ENCODE measurements around the gene TRIM24.
"Not testable (repeated sequence)": the region's sequence is repeated elsewhere in the genome, so short reads cannot be mapped to it uniquely, and the experiment has no call there.

TRIM24 gene

GRCh38 chr7:138460176-138460648 is at the start of gene TRIM24:
Gene TRIM24 (plus strand): TSS chr7:138460259. CDS start chr7:138460549, 290 bp downstream.
- DNase-seq (ENCODE audit: low read depth) = no peak

- not testable (repeated sequence) for DNase-seq (ENCODE audit: low read depth)
These were observed 48.0 kb upstream of the TRIM24 start for GRCh38 chr7:138412077-138412476.

GRCh38 chr7:138412921-138413320 is 47.1 kb upstream of the TRIM24 start:
- DNase-seq (ENCODE audit: low read depth) = not testable (repeated sequence)

- no peak for DNase-seq (ENCODE audit: low read depth)
These were observed 42.9 kb upstream of the TRIM24 start for GRCh38 chr7:138417078-138417700.

GRCh38 chr7:138417764-138418163 is 42.3 kb upstream of the TRIM24 start:
- no peak for DNase-seq (ENCODE audit: low read depth)

- not testable (repeated sequence) for DNase-seq (ENCODE audit: low read depth)
These were observed 41.7 kb upstream of the TRIM24 start for GRCh38 chr7:138418403-138418802.

GRCh38 chr7:138425026-138425425 is 35.0 kb upstream of the TRIM24 start:
- DNase-seq (ENCODE audit: low read depth) = no peak

GRCh38 chr7:138429577-138430250 is 30.3 kb upstream of the TRIM24 start:
- DNase-seq (ENCODE audit: low read depth) = no peak

- no peak for DNase-seq (ENCODE audit: low read depth)
These were observed 28.5 kb upstream of the TRIM24 start for GRCh38 chr7:138431517-138431916.

- DNase-seq (ENCODE audit: low read depth) = no peak
These were observed 26.2 kb upstream of the TRIM24 start for GRCh38 chr7:138433583-138434443.

GRCh38 chr7:138434597-138435019 is 25.5 kb upstream of the TRIM24 start:
- DNase-seq (ENCODE audit: low read depth) = no peak

GRCh38 chr7:138435231-138435919 is 24.7 kb upstream of the TRIM24 start:
- DNase-seq (ENCODE audit: low read depth) = no peak

GRCh38 chr7:138436388-138436787 is 23.7 kb upstream of the TRIM24 start:
- no peak for DNase-seq (ENCODE audit: low read depth)

- no peak for DNase-seq (ENCODE audit: low read depth)
These were observed 19.6 kb upstream of the TRIM24 start for GRCh38 chr7:138440460-138440859.

GRCh38 chr7:138442822-138443221 is 17.2 kb upstream of the TRIM24 start:
- DNase-seq (ENCODE audit: low read depth) = no peak

- peak; percentile 23 for DNase-seq (ENCODE audit: low read depth)
These were observed 10.5 kb upstream of the TRIM24 start for GRCh38 chr7:138449580-138449979.

- DNase-seq (ENCODE audit: low read depth) = no peak
These were observed 4.5 kb upstream of the TRIM24 start for GRCh38 chr7:138455609-138456008.

- no peak for DNase-seq (ENCODE audit: low read depth)
These were observed 3.8 kb upstream of the TRIM24 start for GRCh38 chr7:138456220-138456619.

- no peak for DNase-seq (ENCODE audit: low read depth)
These were observed 1.3 kb upstream of the TRIM24 start for GRCh38 chr7:138458576-138459412.

- DNase-seq (ENCODE audit: low read depth) = peak; percentile 93
These were observed 465 bp upstream of the TRIM24 start for GRCh38 chr7:138459413-138460175.
